B cell (primary cell): Measurements from ENCODE around the gene ADAMTS14. TPM values are rescaled to one million over a fixed set of nuclear protein-coding genes. Genes with fewer than 3 reads are reported as not detected.

Experiments used
- ATAC-seq: fragments of 200-7000 bp; cut with Tn5 transposase; one replicate; pipeline ENCODE4 v1.10.0; 2021; ENCODE audit warnings: low read depth, mild to moderate bottlenecking, moderate number of reproducible peaks, moderate library complexity
- CTCF ChIA-PET: fragments of 350-600 bp; sonication (Branson Sonifier 250); formaldehyde crosslinking; loops from one replicate; lab custom pipeline; 2021; ENCODE audit warnings: antibody characterized with exemption, inconsistent platforms; lab: Charles Lee
- POLR2A ChIA-PET: fragments of 350-600 bp; sonication (Branson Sonifier 250); formaldehyde crosslinking; loops from one replicate; lab custom pipeline; 2021; ENCODE audit warnings: antibody characterized with exemption; lab: Charles Lee
- DNase-seq: peaks from one replicate; pipeline ENCODE4 v3.0.0; 2013
- H2AFZ ChIP-seq: 2 replicates; pipeline ENCODE4 v1.6.1; 2012; ENCODE audit warnings: mild to moderate bottlenecking, low read depth, low read length; ENCODE audit not compliant: insufficient read depth, poor library complexity, severe bottlenecking
- H3K27ac ChIP-seq, 2 donors: 1 replicate in 1 of 2; 2 replicates in 1 of 2; pipeline ENCODE4 v1.5.1; 2012 to 2013; ENCODE audit warnings: low read length in 2 of 2, mild to moderate bottlenecking in 2 of 2, moderate library complexity in 1 of 2
- H3K27me3 ChIP-seq, 4 experiments: fragments of 200-600 bp in 1 of 4; sonication (generic) in 1 of 4; replicated peaks in 1 of 4; 1 replicate in 2 of 4; 2 replicates in 2 of 4; pipeline versions ENCODE4 v1.6.1 to v1.7.0; 2013 to 2016; ENCODE audit warnings: low read length in 3 of 4, mild to moderate bottlenecking in 2 of 4, mixed read lengths in 1 of 4, moderate library complexity in 1 of 4; ENCODE audit not compliant: insufficient read depth in 4 of 4, control insufficient read depth in 3 of 4; ENCODE audit errors: control extremely low read depth in 1 of 4
- H3K36me3 ChIP-seq, 2 experiments: replicated peaks in 1 of 2; 1 replicate in 1 of 2; 2 replicates in 1 of 2; pipeline versions ENCODE4 v1.6.1 to v1.7.1; 2013; ENCODE audit warnings: low read length in 1 of 2; ENCODE audit not compliant: insufficient read depth in 2 of 2, control insufficient read depth in 1 of 2; ENCODE audit errors: control extremely low read depth in 1 of 2, extremely low read depth in 1 of 2
- H3K4me1 ChIP-seq, 2 donors: fragments of 200-600 bp in 1 of 2; sonication (generic) in 1 of 2; 1 replicate in 1 of 2; 2 replicates in 1 of 2; pipeline versions ENCODE4 v1.5.1 to v1.6.1; 2013 to 2017; ENCODE audit warnings: low read length in 2 of 2; ENCODE audit not compliant: control insufficient read depth in 2 of 2, insufficient read depth in 2 of 2
- H3K4me2 ChIP-seq: replicated peaks from 2 replicates; pipeline ENCODE3; 2012; ENCODE audit warnings: mild to moderate bottlenecking, low read depth, low read length; ENCODE audit not compliant: poor library complexity, severe bottlenecking
- H3K4me3 ChIP-seq, 5 experiments: fragments of 200-600 bp in 1 of 5; sonication (generic) in 1 of 5; 1 replicate in 3 of 5; 2 replicates in 2 of 5; pipeline versions ENCODE4 v1.5.1 to v1.7.0; 2011 to 2016; ENCODE audit warnings: low read length in 4 of 5, mild to moderate bottlenecking in 4 of 5, low read depth in 2 of 5, control low read depth in 1 of 5, moderate library complexity in 1 of 5; ENCODE audit not compliant: insufficient read depth in 1 of 5; ENCODE audit errors: control extremely low read depth in 1 of 5, extremely low read depth in 1 of 5
- H3K79me2 ChIP-seq: fragments of 200-600 bp; sonication (generic); one replicate; pipeline ENCODE4 v1.6.0; 2016; ENCODE audit warnings: low read length; ENCODE audit not compliant: control insufficient read depth, insufficient read depth
- H3K9ac ChIP-seq: fragments of 200-600 bp; sonication (generic); 2 replicates; pipeline ENCODE4 v1.6.1; 2017; ENCODE audit warnings: mild to moderate bottlenecking, low read length, moderate library complexity
- H3K9me3 ChIP-seq, 3 donors: one replicate each; pipeline versions ENCODE4 v1.6.1 to v1.7.1; 2013; ENCODE audit warnings: low read length in 2 of 3; ENCODE audit not compliant: control insufficient read depth in 2 of 3, insufficient read depth in 1 of 3; ENCODE audit errors: control extremely low read depth in 1 of 3
- H4K20me1 ChIP-seq: 2 replicates; pipeline ENCODE4 v1.6.0; 2012; ENCODE audit warnings: mild to moderate bottlenecking, low read length; ENCODE audit not compliant: insufficient read depth, control insufficient read depth, poor library complexity, severe bottlenecking
- H3K27ac Mint-ChIP-seq: one replicate; pipeline ENCODE4 v1.8.0; 2021; ENCODE audit warnings: mixed read lengths
- H3K27me3 Mint-ChIP-seq: one replicate; pipeline ENCODE4 v1.8.0; 2021; ENCODE audit warnings: mixed read lengths
- H3K4me1 Mint-ChIP-seq: one replicate; pipeline ENCODE4 v1.8.0; 2021; ENCODE audit warnings: mixed read lengths
- H3K4me3 Mint-ChIP-seq: one replicate; pipeline ENCODE4 v1.8.0; 2021; ENCODE audit warnings: mixed read lengths
- H3K9me3 Mint-ChIP-seq: one replicate; pipeline ENCODE4 v1.8.0; 2022; ENCODE audit warnings: mixed read lengths; ENCODE audit not compliant: insufficient read depth
- EZH2 ChIP-seq: IDR thresholded peaks from 2 replicates; pipeline ENCODE4 v1.6.1; 2012; ENCODE audit warnings: borderline replicate concordance, low read depth, mild to moderate bottlenecking, moderate library complexity, low read length; ENCODE audit not compliant: insufficient read depth, poor library complexity, severe bottlenecking
- WGBS: methylation state at CpG from one replicate; pipeline ENCODE4 v1.1.5; 2013; ENCODE audit warnings: missing lambda C conversion rate; ENCODE audit not compliant: insufficient coverage; 5-methylcytosine and 5-hydroxymethylcytosine counted together
- intact Hi-C: fragments of 100-400 bp; cut with micrococcal nuclease; formaldehyde crosslinking; loops from one replicate; pipeline ENCODE4 v1.10.0; 2022
- polyA plus RNA-seq: library from polyadenylated mRNA; depleted of rRNA; stranded (reverse); fragments of >200 nt; gene quantifications from 2 replicates; pipeline ENCODE4 v1.2.3, GENCODE V29; 2012
- total RNA-seq, 2 donors: library from RNA; stranded (reverse); fragments of 120-200 nt in 1 of 2; gene quantifications; 1 replicate in 1 of 2; 2 replicates in 1 of 2; pipeline versions ENCODE4 v1.2.3 to v1.2.4, GENCODE V29; 2013 to 2022
- TF ChIP-seq, protein P1 (sequence below): fragments of 200-600 bp; IDR thresholded peaks from one replicate; pipeline ENCODE4 v1.8.0; 2022; ENCODE audit warnings: antibody characterized with exemption, mild to moderate bottlenecking

Gene ADAMTS14
- total and polyA plus RNA-seq, 2 donors (not counting 1 experiment from before 2014, with no cell fraction given), result not detected

DNA sequence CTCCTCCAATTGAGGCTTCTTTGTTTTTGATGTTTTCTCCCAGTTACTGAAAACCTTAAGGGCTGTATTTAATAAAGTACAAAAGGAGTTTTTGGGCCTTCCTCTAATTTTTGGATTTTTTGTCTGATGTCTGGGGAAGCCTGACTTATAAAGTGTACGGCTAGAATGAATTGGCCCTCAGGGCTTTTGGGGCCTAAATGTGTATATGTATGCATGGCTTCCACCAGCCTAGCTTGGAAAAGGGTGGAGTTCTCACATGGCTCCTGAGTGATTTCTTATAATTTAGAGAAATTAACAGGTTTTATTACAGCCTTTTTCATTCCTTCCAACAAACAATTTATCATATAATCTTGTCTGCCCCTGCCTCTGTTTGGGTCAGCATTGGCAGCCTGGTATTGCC lies 123.3 kb downstream of the ADAMTS14 start:
- DNase-seq (no peak), ATAC-seq (no peak)
- Histone ChIP-seq H3K9ac (no peak overlapping the region), H3K27ac (no peak overlapping the region), H2AFZ (no peak overlapping the region), H3K4me1 (no peaks in the 10 kb centered on the region), H4K20me1 (no peaks in the 10 kb centered on the region), H3K4me2 (no peak overlapping the region), H3K9me3 (no peaks in the 10 kb centered on the region), H3K79me2 (no peaks in the 10 kb centered on the region), H3K36me3 (no peaks in the 10 kb centered on the region), H3K27me3 (peaks cover 0 to 7% (median 3%) of the 10 kb centered on the region in 4 experiments), H3K4me3 (no peak overlapping the region)
- no peaks in the 10 kb centered on the region for H3K9me3 Mint-ChIP-seq
- H3K4me1 Mint-ChIP-seq, result no peaks in the 10 kb centered on the region
- H3K27me3 Mint-ChIP-seq, result peaks cover 47% of the 10 kb centered on the region
- CTCF ChIA-PET, result no interaction called here
- no peak overlapping the region for H3K27ac Mint-ChIP-seq
- H3K4me3 Mint-ChIP-seq, result no peak overlapping the region
- TF ChIP-seq, protein P1, sequence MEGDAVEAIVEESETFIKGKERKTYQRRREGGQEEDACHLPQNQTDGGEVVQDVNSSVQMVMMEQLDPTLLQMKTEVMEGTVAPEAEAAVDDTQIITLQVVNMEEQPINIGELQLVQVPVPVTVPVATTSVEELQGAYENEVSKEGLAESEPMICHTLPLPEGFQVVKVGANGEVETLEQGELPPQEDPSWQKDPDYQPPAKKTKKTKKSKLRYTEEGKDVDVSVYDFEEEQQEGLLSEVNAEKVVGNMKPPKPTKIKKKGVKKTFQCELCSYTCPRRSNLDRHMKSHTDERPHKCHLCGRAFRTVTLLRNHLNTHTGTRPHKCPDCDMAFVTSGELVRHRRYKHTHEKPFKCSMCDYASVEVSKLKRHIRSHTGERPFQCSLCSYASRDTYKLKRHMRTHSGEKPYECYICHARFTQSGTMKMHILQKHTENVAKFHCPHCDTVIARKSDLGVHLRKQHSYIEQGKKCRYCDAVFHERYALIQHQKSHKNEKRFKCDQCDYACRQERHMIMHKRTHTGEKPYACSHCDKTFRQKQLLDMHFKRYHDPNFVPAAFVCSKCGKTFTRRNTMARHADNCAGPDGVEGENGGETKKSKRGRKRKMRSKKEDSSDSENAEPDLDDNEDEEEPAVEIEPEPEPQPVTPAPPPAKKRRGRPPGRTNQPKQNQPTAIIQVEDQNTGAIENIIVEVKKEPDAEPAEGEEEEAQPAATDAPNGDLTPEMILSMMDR, result no peak
- TF ChIP-seq EZH2, result no peak
- intact Hi-C loops, result no loop called here
- WGBS, result 100% methylated on average over 1 of the region's 1 CpG
- POLR2A ChIA-PET, result no interaction called here

DNA sequence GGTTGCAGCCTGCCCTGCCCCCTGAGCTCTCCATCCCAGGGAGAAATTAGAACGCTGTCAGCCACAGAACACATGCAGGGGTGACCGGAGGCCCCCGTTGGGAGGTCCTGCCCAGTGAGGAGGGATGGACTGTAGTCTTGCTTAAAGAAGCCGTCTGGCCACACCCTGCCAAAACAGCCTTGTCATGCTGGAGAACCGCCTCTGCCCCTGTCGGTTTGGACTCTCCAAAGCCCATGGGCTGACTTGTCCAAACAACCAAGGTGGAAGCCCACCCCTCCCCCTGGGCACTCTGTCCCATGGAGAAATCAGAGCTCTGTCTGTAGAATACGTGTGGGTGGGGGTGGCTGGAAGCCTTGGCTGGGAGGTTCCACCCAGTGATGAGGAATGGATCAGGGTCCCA lies 125.5 kb downstream of the ADAMTS14 start:
- Mint-ChIP-seq H3K9me3 (no peaks in the 10 kb centered on the region), H3K4me3 (no peak overlapping the region), H3K4me1 (no peaks in the 10 kb centered on the region), H3K27ac (no peak overlapping the region), H3K27me3 (peaks cover 30% of the 10 kb centered on the region)
- no peak overlapping the region for H3K4me3 ChIP-seq
- no peaks in the 10 kb centered on the region for H3K36me3 ChIP-seq
- no peaks in the 10 kb centered on the region for H3K4me1 ChIP-seq
- no peak overlapping the region for H3K4me2 ChIP-seq
- no peaks in the 10 kb centered on the region for H4K20me1 ChIP-seq
- H2AFZ ChIP-seq, result no peak overlapping the region
- H3K9ac ChIP-seq, result no peak overlapping the region
- 95% methylated on average over 5 of the region's 7 CpGs for WGBS
- ChIA-PET CTCF (interaction anchor here (1.0 kb wide), 1 partner anchor 1752 kb away, joined by 3 read pairs; no protein-coding TSS in a partner anchor), POLR2A (no interaction called here)
- no peak for ATAC-seq
- DNase-seq, result no peak
- no peak for TF ChIP-seq EZH2
- TF ChIP-seq, protein P1, result no peak
- intact Hi-C loops, result no loop called here
- H3K27ac ChIP-seq, result no peak overlapping the region
- H3K79me2 ChIP-seq, result no peaks in the 10 kb centered on the region
- no peaks in the 10 kb centered on the region for H3K9me3 ChIP-seq
- H3K27me3 ChIP-seq, result peaks cover 0 to 7% (median 0%) of the 10 kb centered on the region in 4 experiments
